GM04503 (cell line): ENCODE results near the gene GAREM1.
A peak's percentile ranks its signal among the peaks of the same experiment; 100 is the strongest.
"Not testable (repeated sequence)": the region's sequence is repeated elsewhere in the genome, so short reads cannot be mapped to it uniquely, and the experiment has no call there.

Experiments used
- DNase-seq: peaks from one replicate; pipeline ENCODE4 v3.0.0-alpha.2; 2012; ENCODE audit warnings: low read depth

The GAREM1 gene

DNA sequence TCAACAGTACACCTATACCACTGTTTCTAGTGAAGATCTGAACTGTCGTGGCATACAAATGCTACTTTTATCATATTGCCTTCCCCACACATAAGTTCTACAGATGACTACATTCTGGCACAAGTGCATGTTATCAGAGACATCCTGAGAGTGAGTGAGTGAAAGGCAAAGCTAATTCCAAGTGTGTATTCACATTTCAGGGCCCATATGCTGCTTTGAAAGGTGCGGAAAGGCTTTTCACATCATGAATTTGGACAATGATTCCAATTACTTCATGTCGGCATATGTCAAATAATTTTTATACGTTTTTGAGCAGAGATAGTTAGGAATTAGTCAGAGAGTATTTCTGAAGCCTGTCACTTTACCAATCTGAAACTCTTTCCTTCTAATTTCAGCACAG, 101.7 kb downstream of the GAREM1 start:
- no peak for DNase-seq

DNA sequence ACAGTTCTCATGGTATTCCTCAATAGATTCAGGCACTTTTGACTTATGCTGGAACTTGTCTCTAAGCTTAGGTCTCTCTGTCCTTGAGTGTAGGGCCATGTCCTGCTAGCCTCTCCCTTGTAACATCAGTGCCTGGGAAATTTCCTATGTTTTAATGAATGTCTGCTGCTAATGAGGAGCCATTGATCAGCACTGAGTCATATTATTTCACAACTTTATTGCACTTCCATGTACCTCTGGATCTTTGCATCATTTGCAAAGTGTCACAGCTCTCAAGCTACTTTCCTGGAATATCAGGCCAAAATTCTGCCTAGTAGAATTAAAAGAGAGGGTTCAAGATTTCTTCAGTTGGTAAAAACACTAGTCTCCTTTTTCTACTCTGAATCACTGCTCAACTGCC, 102.5 kb downstream of the GAREM1 start:
- no peak for DNase-seq

DNA sequence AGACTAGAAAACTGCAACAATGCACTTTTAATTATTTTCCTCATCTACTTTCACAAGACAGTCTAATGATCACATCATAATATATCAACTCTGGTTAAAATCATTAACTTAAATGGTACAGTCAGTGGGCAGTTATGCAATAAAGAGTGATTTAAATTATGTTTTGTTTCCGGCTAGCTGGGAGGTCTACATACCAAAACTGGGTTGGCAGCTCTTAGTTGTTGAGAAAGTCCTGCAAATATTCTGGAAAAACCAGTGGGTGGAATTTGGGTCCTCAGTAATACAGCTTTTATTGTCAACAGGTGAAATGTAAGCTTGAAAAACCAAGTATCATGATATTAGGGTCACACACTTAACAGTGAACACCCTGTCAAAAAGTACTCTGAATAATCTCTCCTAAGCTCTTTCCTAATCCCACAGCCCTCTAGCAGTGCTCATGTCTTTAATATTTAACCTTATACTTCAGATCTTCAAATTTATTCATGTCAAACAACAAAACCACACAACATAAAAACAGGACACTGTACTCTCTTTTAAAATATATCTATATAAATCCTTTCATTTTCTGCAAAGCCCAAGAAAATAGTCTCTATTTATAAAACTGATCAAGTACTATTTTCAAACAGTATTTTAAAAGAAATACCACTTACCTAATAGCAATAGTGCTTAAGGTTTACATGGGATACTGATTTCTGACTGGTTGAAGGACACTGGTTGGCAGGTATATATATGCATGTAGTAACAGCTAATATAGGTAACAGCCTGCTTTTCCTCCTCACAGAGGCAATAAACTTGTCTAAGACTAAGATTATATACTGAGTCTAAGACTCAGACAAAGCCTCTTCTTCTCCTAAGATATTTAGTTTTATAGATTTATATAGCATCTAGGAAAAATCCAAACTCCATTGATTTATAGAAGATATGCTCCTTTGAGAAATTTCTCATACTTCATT, 103.8 kb downstream of the GAREM1 start:
- DNase-seq, result no peak

DNA sequence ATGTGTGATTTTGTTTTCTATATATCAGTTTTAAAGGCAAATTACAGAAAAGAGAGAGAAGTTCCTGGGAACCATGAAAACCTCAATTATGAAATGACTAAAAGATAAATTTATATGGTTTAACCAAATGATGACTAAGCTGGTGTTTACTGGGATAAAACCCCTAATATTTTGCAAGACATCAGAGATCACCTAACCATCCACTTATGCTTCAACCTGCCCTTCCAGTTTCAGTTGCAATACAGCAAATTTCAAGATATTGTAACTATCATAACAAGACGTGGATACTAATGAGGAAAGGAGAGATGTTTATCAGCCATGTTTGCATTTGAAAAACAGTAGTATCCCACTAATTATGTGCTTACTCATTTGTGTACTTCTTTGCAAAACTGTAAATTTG, 108.2 kb downstream of the GAREM1 start:
- DNase-seq, result no peak

DNA sequence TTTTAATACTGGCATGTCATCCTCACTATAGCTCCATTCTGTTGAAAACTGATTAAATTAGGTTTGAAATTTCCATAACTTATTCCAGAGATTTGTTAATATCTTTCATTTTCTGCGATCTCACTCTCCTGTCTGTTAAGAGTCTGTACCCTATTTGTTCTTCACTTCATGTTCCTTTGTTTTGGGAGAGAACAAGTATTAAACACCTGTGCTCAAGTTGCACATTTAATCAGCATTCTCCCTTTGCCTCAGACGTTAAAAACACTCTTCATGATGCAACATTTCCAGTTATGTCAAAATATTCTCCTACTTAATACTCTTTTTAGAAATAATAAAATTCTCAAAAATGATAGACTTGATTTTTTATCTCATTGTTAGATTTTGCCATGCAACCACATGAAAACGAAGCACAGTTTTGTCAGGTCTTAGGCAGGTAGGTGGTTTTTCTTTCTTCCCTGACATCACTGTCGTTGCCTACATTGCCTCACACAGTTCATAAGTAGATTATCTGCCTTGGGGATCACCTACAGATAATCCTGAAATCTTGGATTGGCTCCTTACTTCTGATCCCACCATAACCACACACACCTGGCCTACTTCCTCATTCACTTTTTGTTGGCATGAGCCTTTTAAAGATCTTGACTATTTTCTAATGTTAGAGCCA, 109.9 kb downstream of the GAREM1 start:
- DNase-seq, result no peak

DNA sequence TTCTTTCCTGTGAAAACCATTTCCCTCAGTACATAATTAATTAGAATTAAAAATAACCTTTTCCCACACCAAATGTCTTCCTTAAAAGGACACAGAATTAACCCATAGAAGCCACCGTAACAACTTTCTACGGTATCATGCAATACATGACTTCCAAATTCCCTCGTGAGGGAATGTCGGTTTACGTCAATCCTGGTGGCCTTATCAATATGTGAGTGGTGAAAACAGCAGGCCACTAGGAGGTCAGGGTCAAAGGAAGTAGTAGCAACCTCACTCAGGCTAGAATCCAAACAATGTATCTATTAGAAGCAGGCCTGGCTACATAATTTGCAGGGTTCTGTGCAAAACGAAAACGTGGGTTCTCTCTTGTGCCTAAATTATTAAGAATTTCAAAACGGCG, 112.2 kb downstream of the GAREM1 start:
- DNase-seq, result no peak

DNA sequence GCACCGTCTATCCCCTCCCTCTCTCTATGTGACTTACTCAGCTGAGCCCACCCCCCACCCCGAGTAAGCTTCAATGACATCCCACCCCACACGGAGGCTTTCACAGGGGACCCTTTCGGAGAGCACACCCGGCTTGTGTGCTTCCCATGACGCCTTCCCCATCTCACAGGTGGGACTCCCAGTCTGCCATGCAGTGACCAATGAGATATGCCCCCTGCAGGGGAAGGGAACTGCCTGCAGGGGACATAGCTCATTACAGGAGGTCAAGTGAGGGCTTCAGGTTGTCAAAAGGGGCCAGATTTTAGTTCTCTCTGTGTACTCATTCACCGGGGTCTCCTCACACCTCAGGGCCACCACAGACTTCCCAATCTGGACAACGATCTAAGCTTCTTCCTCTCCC, 112.6 kb downstream of the GAREM1 start:
- no peak for DNase-seq

DNA sequence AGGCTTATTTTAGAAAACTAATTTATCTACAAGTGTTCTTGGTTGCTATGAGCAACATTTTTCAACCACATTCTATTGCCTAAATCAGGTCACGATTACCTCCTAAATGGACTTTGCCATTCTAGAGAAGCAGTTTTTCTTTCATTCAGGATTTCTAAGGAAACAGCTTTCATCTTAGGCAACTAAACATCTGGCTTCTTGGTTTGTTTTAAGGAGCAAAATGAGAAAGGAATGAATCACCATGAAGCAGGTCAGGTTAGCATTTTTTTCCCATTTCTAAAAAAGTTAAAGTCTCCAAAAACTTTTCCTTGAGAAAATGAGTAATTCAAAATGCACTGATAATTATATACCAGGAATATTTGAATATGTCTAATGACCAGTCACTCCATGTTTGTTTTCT, 114.8 kb downstream of the GAREM1 start:
- peak; percentile 18 for DNase-seq

DNA sequence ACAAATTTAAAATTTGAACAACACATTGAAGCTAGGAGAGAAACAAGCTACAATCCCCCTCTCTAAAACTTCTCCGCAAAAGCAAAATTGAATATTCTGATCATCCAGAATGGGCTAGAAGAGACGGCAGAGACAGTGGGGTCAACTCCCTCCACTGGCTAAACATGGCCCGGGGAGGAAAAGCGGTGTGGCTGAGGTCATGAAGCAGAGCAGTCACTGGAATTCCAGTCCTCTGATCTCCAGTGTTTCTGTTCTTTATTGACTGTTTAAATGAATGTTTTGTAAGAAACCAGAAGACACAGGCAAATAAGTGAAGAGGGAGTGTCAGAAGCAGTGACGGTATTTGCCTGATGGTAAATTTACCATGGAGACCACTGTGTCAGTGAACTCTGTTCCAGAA, 116.2 kb downstream of the GAREM1 start:
- no peak for DNase-seq

DNA sequence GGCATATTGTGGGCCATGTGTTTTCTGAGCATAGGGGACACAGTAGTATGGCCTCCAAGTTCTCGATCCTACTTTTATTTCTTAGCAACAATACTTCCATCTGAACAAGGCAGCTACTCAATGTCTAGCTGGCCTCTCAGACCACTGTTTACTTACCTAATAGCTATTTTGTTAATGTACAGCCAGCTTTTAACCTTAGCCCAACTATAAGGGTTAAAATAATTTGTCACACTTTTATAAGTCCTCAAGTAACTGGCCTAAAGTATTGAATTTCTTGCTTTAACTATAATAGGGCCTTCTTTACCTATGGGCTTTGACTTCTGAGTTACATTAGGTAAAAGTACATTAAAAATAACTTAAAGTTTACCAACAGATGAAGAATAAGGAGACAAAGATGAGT, 117.4 kb downstream of the GAREM1 start:
- no peak for DNase-seq

DNA sequence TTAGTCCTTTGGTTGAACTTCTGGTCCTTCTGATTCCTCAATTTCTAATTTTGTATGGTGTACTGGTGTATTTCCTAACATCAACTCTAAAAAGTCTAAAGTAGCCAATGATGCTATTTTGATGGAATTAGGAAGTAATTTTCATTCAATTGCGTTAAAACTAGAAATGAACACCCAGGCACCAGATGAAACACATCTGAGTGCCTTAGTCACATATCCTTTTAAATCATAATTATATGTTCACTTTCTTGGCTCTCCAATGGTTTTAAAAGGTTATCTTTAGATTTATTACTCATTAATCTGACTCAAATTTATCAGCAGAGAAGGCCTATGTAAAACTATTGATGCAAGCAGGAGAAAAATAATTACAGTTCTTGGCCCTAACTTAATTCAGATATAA, 119.7 kb downstream of the GAREM1 start:
- DNase-seq, result peak; percentile 24

DNA sequence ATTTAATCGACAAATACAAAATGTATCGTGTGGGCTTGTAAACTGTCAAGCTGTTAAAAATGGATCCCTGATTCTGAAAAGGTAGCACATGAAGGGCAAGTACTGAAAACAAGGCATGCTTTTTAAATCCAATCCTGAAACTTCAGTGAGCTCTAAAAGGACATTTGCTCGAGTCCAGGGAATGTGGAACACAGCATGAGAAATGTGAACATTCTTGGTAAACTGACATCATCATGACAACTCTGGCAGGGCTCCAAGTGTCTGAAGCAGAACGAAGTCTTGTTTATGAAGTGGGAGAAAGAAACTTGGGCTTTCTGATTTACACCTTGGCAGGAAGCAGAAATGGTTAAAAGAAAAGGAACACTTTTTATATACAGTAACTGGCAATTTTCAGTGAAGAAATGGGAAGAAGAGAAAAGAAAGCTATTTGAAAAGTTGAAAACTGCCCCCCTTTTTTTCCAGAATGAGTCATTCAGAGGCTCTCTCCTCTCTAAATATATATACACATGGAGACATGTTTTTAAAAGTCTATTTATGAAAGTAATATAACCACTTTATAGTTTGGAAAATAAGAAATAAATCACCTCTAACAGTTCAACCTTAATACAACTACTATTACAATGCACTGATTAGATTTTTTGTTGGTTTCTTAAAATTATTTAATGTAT, 120.8 kb downstream of the GAREM1 start:
- DNase-seq, result peak; percentile 50

DNA sequence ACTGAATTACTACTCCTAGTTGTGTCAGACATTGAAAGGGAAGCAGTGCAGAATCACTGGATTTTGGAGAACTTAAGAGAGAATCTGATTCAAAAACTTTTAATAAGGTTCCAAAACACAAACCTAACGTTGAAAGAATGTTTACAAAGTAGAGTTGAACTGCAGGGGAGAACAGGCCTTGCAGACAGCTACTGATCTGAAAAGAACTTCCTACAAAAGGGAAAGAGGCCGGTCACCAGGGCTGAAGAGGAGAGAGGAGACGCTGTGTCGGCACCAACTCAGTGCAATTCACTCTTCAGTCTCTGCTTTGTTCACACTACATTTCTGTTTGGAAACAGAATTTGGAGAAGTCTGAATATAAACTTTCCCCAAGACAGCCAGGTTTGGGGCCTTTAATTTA, 124.0 kb downstream of the GAREM1 start:
- no peak for DNase-seq

DNA sequence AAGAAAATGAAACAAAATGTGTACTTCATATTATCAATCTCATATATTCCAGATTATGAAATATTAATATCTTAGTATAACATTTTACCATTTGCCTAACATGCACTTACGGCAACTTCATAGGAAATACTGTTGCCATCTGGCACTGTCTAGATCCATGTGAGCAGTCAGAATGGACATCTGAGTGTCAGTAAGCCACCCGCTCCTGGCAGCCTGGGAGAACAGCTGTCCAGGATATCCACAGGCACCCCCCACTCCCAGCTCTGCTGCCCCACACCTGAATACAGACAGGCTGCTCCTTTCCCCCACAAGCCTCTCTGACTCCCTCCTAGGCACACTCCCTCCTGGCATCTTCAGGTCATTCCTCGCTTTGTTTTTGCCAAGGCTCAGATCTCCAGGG, 127.0 kb downstream of the GAREM1 start:
- no peak for DNase-seq

DNA sequence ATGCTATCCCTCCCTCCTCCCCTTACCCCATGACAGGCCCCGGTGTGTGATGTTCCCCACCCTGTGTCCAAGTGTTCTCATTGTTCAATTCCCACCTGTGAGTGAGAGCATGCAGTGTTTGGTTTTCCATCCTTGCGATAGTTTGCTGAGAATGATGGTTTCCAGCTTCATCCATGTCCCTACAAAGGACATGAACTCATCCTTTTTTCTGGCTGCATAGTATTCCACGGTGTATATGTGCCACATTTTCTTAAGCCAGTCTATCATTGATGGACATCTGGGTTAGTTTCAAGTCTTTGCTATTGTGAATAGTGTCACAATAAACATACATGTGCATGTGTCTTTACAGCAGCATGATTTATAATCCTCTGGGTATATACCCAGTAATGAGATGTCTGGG, 129.6 kb downstream of the GAREM1 start:
- DNase-seq, result not testable (repeated sequence)

DNA sequence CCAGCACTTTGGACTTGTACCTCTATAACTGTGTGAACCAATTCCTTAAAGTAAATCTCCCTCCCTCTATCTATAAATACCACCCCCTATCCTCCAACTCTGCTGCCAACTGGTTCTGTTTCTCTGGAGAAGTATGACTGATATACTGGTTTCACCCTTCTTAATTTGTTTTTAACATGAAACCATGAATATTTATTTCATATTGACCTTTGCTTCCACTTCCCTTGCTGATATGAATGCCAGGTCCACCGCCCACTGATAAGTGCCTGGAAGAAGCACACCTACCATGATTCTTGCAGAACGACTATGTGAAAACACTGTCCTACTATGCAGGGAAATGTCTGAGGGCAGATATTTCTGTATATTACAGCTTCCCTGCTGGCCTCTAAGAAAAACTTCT, 131.6 kb downstream of the GAREM1 start:
- no peak for DNase-seq

DNA sequence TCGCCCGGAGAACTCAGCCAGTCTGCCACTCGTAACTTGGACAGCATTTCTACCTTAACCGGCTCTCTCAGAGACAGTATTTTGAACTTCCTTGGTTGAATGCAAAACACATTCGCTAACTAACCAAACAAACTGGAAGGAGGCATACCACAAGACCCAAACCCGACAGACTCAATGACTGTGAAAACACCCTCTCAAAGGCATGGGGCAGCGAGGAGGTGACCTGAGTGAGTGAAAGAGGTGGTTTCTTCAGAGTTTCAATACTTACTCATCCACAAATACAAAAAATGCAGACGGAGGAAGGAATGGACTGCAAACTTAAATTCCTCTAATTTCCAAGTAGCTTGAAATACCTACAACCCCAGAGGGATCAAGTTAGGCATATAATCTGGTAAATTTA, 132.9 kb downstream of the GAREM1 start:
- no peak for DNase-seq

DNA sequence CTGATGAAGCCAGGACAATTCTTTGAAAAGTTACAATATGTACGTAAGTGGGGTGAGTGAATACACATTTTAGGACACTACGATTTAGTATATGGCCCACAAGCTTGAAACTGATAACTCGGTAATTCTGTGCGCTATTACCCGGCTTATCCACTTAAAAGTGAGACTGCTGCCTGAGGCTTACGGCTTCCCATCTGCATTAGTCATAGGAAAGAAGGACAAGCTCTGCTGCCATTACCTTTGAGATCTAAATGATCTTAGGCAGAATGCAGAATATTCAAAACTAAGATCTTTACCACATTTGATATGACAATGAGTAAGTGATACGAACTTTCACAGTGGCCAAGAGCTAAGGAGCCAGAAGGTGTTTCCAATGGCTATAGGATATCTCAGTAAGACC, 133.3 kb downstream of the GAREM1 start:
- DNase-seq, result no peak

DNA sequence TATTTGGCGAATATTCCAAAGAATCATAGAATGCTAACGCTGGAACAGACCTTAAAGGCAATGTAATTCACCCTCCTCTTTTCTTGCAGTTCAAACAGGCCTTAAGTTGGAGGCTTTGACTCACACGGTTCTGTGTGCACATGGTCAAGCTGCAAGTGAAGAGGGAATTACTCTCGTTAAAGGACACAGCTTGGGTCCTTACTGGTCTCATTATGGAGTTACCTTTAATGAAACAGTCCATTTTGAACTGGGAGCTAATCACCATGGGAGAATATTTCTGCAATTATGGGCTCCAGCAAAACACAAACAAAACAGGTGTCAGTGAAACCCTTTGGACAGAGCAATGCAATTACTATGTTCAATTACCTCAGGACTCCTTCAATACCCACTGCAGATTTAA, 135.5 kb downstream of the GAREM1 start:
- DNase-seq, result no peak

DNA sequence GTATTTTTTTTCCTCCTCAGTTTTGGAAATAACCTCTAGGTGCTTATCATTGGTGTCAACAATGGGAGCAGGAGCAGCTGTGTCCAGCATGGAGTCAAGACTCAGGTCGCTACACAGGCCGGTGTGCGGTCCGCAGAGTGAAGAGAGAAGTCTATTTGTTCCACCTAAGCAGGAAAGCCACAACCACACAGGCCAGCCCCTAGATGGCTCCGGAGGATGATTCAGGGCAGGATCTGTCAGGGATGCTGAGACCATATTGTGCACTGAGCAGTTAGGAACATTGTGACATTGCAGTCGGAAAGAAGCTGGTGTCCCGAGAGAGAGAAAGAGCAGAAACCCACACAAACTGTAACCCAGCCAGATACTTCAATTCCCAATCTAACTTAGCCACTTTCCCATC, 136.9 kb downstream of the GAREM1 start:
- no peak for DNase-seq

DNA sequence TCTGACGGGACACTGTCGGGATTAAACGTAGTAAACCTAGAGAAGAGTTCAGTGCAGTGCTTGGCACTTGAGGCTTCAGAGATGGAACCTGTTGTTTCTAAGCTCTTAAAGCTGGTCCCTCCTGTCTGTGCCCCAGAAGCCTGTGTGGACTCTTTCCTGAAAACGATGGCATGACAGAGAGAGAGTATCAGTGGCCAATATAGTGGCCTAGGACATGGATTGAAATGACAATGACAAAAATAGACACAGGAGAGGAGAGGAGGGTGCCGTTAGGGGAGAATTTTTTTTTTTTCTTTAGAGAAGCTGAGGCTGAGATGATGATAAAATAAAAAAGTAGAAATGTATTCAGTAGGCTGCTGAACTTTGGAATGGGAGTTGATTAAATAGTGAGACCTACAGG, 138.0 kb downstream of the GAREM1 start:
- DNase-seq, result no peak

DNA sequence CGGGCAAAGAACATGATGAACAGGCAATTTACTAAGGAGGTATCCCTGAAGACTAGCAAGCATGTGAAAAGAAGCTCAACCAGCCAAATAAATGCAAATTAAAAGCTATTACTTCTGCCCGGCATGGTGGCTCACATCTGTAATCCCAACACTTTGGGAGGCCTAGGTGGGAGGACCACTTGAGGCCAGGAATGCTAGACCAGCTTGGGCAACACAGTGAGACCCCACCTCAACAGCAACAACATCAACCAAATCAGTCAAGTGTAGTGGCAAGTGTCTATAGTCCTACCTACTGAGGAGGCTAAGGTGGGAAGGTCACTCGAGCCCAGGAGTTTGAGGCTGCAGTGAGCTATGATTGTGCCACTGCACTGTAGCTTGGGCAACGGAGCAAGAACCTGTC, 141.7 kb downstream of the GAREM1 start:
- no peak for DNase-seq

DNA sequence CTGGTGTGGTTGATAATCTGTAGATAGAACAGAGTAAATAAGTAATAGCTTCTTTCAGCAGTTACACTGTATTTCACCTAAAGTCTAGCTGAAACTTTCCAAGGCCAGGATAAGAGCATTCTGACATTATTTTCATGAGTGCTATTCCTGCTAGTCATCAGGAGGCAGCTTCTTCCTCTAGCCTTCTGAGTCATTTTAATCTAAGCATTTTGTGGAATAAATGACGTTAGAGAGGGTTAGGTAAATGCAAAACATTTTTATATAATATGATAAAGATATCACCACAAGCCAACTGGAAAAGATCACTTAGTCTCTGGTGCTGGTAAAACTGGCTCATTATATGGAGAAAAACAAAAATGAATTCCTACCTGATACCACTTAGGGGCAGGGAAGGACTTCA, 142.3 kb downstream of the GAREM1 start:
- no peak for DNase-seq
